Measurements from ENCODE around the gene SBNO1.
"Not testable (repeated sequence)": the region's sequence is repeated elsewhere in the genome, so short reads cannot be mapped to it uniquely, and the experiment has no call there.

Gene SBNO1

DNA sequence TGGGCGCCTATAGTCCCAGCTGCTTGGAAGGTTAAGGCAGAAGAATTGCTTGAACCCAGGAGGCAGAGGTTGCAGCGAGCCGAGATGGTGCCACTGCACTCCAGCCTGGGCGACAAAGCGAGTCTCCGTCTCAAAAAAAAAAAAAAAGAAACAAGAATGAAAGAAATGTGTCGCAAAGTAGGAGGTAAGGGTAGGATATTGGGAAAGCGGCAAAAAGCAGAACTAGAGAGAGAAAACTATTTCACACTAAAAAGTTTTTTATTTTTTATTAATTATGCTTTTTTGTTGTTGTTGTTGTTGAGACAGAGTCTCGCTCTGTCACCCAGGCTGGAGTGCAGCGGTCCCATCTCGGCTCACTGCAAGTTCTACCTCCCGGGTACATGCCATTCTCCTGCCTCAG is 17.7 kb downstream of the SBNO1 start:
- no peak for DNase-seq (ENCODE audit: low spot score)

- no peak for DNase-seq (ENCODE audit: low spot score)
Measured at GRCh38 chr12:123344086-123344485, 20.6 kb downstream of the SBNO1 start.

DNA sequence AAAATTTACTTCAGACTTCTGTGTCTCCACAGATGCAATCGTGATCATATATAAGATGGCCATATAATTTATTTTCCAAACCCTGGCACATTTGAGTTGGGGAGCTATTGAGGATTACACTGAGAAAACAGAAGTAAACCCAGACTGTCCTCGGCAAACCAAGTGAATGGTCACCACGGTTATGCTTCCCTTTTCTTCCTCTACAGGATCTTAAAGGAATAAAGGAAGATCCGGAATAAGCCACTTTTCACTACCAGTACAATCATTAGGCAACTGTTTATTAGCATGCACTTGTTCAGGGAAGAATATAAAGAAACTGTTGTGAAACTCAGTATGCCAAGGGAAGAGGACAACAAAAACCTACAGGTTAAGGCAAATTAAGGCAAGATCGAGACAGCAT is 27.6 kb downstream of the SBNO1 start:
- no peak for DNase-seq (ENCODE audit: low spot score)

GRCh38 chr12:123336530-123336929 is 28.1 kb downstream of the SBNO1 start:
- DNase-seq (ENCODE audit: low spot score): no peak

DNA sequence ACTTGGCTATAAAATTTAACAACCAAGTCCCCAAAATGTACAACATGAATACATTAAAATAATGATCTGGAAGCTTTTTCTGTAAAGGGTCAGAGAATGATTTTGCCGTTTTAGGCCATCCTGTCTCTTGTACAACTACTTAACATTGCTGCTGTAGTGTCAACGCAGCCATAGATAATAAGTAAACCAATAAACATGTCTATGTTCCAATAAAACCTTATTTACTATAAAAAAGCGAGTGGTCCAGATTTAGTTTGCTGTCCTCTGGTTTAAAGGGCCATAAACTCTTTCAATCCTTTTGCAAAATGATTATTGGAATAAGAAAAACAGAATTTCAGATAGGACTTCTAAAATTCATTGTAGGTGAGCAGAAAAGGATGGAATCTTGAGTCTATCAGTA is 29.2 kb downstream of the SBNO1 start:
- DNase-seq (ENCODE audit: low spot score): no peak

DNA sequence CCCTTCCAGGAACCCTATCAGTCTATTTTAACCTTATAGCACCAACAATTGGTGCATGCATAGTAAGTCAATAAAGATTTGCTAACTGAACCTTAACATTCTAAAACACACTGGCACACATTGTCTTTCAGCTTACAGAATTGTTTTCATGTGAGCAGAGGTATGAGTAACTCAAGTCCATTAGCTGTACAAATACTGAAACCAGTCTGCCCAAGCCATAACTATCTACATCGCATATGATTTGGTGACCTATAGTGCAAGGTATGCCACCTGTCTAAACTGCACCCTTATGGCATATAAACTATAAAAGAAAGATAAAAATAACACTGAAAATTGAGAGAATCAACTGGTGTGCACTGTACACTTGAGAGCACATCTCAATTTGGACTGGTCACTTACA is 34.8 kb downstream of the SBNO1 start:
- no peak for DNase-seq (ENCODE audit: low spot score)

- DNase-seq (ENCODE audit: low spot score): no peak
Measured at GRCh38 chr12:123319826-123320225, 44.8 kb downstream of the SBNO1 start.

DNA sequence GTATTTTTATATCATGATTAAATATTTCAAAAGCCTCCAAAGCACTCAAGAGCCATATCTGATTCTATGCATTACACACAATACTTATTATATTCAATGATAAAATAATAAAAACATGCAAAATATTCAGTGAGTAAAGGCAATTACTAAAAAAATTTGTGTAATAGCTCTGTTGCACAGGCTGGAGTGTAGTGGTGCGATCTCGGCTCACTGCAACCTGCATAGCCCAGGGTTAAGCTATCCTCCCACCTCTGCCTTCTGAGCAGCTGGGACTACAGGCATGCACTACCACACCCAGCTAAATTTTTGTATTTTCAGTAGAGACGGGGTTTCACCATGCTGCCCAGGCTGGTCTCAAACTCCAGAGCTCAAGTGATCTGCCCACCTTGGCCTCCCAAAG is 45.4 kb downstream of the SBNO1 start:
- DNase-seq (ENCODE audit: low spot score): no peak

GRCh38 chr12:123313046-123313445 is 51.6 kb downstream of the SBNO1 start:
- DNase-seq (ENCODE audit: low spot score): not testable (repeated sequence)

- DNase-seq (ENCODE audit: low spot score): no peak
Measured at GRCh38 chr12:123306200-123306599, 58.4 kb downstream of the SBNO1 start.

DNA sequence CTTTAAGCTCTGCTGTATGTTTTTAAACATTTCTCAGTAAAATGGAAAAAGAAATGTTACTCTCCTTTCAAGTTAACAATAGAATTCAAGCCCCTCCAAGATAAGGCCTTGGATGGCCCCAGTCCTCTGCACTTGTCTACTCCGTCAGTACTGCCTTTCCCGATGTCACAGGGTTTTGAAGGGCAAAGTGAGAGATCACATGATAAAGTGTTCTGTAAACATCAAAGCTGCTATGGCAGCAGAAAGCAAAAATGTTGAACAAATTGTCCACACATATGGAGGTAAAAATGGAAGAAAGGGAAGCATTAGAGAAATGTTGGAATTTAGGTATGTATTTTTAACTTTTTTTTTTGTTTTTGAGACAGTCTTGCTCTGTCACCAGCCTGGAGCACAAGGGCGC is 59.5 kb downstream of the SBNO1 start:
- DNase-seq (ENCODE audit: low spot score): no peak

GRCh38 chr12:123293178-123293760 is 71.4 kb downstream of the SBNO1 start:
- no peak for DNase-seq (ENCODE audit: low spot score)

GRCh38 chr12:123289911-123290310 is 74.7 kb downstream of the SBNO1 start:
- DNase-seq (ENCODE audit: low spot score): no peak

DNA sequence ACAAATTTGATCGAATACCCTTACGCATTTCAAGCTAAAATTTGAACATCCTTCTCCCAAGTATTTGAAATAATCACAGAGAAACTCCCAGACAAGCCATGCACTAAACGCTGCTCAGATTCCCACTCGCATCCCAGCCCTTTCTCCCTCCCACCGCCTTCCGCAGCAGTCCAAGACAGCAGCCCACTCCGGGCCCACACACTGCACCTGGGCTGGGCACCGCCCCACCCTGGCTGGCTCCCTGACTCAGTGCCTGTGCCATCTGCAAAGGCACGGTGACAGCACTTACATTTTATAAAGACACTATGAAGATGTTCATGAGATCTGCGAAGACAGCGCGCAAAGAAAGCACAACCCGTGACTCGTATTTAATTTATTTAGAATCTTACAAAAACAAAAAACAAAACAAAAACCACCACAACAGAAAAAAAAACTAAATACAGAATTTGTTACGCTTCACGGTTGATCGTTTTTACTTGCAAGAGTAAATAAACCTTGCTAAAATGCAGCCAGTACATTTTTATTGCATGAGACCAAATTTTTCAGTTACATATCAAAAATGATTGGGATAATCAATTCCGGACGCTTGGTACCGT is 75.8 kb downstream of the SBNO1 start:
- DNase-seq (ENCODE audit: low spot score): no peak

DNA sequence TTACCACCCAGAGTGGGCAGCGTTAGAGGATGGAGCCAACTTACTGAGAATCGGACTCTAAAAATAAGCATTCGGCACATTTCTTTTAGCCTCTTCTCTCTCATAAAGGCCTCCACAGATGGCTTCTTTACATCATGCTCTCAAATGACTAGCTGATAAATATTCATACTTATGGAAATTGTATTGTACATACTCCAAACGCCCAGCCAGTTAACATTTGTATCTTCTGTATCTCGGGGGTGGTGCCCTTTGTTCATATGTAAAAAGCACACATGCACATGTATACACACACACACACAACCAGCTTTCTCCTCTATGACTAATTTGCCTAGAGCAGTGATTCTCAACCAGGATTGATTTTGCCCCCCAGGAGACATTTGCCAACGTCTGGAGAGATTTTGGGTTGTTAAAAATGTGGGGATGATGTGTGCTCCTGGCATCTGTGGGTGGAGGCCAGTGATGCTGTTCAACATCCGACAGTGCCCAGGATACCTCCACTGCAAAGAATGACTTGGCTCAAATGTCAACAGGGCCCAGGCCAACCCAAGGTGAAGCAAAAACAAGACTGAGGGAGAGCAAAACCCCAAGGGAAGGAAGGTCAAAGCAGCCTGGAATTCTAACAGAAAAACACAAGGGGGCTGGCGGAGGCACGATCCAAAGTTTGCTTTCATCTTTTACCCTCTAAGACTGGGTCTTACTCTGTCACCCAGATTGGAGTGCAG is 77.8 kb downstream of the SBNO1 start:
- no peak for DNase-seq (ENCODE audit: low spot score)

DNA sequence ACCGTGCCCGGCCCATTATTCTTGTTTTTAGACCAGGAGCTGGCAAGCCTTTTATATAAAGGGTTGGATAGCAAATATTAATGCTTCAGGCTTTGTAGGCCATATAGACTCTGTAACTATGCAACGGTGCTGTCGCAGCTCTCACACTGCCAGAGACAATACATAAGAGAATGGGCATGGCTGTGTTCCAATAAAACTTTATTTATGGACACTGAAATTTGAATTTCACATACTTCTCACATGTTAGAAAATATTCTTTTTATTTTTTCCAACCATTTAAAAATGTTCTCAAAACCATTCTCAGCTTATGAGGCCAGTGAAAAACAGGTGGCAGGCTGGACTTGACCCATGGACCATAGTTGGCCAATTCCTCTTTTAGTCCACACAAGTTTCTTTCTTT is 80.0 kb downstream of the SBNO1 start:
- DNase-seq (ENCODE audit: low spot score): no peak

DNA sequence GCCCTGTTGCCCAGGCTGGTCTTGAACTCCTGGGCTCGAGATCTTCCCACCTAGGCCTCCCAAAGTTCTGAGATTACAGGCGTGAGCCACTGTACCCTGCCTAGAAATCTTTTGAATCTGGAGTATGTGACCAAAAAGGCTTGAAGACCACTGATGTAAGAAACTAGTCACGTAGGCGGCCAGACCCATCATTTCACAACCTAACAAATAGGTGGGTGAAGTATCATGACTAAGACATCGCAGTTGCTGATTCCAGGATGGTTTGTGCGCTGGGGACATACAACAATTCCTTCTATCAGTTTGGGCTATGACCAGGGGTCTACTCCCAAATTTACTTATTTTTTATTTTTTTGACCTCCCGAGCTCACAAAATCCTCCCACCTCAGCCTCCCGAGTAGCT is 81.2 kb downstream of the SBNO1 start:
- no peak for DNase-seq (ENCODE audit: low spot score)

DNA sequence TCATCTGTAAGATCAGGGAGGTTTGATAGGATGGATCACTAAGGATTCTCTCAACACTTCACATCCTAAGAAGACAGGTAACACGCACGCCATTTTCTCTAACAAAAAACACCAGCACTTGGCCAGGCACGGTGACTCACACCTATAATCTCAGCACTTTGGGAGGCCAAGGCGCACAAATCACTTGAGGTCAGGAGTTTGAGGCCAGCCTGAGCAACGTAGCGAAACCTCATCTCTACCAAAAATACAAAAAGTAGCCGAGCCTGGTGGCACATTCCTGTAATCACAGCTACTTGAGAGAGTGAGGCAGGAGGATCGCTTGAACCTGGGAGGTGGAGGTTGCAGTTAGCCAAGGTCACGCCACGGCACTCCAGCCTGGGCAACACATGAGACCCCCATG is 82.5 kb downstream of the SBNO1 start:
- no peak for DNase-seq (ENCODE audit: low spot score)

DNA sequence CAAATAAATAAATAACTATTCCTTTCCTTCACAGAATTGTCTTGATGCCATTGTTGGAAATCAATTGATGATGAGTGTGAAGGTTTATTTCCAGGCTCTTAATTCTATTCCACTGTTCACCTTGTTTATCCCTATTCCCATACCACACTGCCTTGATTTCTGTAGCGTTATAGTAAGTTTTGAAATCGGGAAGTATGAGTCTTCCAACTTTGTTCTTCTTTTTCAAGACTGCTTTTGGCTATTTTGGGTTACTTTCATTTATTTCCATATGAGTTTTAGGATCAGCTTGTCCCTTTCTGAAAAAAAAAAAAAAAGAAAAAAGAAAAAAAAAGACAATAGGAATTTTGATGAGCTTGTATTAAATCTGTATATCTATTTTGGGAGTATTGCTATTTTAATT is 83.7 kb downstream of the SBNO1 start:
- DNase-seq (ENCODE audit: low spot score): no peak

DNA sequence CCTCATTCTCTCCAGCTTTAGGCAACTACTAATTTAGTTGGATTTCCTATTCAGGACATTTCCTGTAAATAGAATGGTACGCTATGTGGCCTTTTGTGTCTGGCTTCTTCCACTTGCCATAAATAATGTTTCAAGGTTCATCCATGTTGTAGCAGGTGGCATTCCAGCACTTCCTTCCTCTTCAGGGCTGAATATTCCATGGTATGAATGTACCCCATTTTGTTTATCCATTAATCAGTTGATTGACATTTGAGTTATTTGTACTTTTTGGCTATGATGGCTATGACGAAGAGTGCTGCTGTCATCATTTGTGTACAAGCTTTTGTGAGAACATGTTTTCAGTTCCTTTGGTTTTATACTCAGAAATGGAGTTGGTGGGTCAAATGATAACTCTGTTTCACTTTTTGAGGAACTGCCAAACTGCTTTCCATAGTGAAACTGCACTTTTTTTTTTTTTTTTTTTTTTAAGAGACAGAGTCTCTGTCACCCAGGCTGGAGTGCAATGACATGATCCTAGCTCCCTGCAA is 86.5 kb downstream of the SBNO1 start:
- DNase-seq (ENCODE audit: low spot score): no peak

- no peak for DNase-seq (ENCODE audit: low spot score)
Measured at GRCh38 chr12:123273166-123273565, 91.5 kb downstream of the SBNO1 start.

- peak; percentile 78 for DNase-seq (ENCODE audit: low spot score)
Measured at GRCh38 chr12:123271001-123271668, 93.5 kb downstream of the SBNO1 start.
